ENCODE data around the gene GOLGA8N.
"Not testable (repeated sequence)": the region's sequence is repeated elsewhere in the genome, so short reads cannot be mapped to it uniquely, and the experiment has no call there.

Gene GOLGA8N

DNA sequence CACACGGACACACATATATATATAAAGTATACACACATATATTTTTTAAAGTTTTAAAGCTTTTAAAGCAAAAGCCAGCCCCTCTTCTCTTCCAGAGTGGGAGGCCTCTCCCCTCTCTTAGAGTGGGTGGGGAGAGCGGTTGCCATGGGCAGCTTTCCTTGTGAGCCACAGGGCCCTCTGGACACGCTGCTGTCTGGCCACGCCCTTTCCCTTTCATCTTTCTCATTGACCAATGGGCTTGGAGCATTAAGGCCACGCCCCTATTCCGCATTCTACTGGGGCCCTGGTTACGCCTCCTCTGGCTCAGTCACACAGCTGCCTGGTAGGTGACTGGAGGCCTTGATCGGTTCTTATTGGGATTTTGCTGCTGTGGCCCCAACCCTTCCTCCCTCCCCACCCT lies at the start of gene GOLGA8N:
GOLGA8N (plus strand) TSS at position 306 of the 400 bp plus-strand sequence.
- not testable (repeated sequence) for DNase-seq

GRCh38 chr15:32543456-32543855 lies 49.8 kb upstream of the GOLGA8N start:
- DNase-seq: not testable (repeated sequence)

DNA sequence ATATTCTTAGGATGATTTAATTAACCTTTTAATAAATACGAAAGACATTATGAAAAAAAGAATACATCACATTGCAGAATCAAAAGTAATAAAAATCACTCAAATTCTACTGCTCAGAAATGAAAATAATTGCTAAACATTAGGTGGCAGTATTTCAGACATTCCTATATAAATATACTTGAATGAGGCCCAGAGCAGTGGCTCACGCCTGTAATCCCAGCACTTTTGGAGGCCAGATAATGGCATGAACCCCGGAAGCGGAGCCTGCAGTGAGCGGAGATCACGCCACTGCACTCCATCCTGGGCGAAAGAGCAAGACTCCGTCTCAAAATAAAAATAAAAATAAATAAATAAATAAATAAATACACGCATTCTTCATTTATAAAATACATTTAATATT lies 48.1 kb upstream of the GOLGA8N start:
- DNase-seq: not testable (repeated sequence)

- not testable (repeated sequence) for DNase-seq
Observed at GRCh38 chr15:32554587-32554986, 38.7 kb upstream of the GOLGA8N start.

DNA sequence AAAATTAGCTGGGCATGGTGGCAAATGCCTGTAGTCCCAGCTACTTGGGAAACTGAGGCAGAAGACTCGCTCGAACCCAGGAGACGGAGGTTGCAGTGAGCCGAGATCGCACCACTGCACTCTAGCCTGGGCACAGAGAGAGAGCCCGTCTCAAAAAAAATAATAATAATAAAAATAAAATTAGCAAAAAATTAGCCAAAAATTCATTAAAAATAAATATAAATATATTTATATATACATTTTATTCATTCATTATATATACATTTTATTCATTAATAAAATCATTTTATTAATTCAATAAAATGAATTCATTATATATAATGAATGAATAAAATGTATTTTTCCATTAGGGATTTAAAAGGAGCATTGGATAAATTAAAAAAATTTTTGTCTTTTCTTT lies 31.1 kb upstream of the GOLGA8N start:
- not testable (repeated sequence) for DNase-seq

GRCh38 chr15:32568988-32569387 lies 24.3 kb upstream of the GOLGA8N start:
- not testable (repeated sequence) for DNase-seq

GRCh38 chr15:32578482-32578881 lies 14.8 kb upstream of the GOLGA8N start:
- DNase-seq: not testable (repeated sequence)

- DNase-seq: peak; percentile 3
Observed at GRCh38 chr15:32585844-32586243, 7.4 kb upstream of the GOLGA8N start.

DNA sequence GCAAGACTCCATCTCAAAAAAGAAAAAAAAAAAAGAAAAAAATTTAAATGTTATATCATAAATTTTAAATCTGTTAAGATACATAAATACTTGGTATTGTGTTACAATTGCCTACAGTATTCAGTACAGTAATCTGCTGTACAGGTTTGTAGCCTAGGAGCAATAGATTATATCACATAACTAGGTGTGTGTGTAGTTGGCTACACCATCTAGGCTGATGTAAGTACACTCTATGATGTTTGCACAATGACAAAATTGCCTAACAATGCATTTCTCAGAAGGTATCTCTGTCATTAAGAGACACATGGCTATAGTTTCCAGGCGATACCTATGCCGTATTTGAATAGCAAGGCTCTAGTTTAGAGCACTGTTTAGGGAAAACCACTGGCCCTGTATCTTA lies 16.3 kb downstream of the GOLGA8N start:
- not testable (repeated sequence) for DNase-seq

DNA sequence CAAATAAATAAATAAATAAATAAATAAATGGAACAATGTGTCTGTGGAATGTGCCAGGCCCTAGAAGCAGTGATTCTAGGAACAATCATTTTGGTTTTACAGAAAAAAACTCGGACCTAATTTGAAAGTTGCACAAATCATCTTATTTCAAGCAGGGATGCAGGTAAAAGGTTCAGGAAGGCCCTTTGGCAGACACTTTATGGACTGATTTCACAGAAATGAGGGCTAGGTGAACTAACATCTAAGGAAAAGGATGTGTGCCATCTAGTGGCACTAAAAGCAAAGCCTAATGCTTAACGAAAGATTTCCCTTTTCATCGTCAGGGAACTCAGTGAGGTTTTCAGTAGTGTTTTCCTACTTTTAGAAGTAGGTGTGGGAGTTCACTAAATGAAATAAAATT lies 17.5 kb downstream of the GOLGA8N start:
- peak; percentile 59 for DNase-seq

GRCh38 chr15:32614712-32615050 lies 21.4 kb downstream of the GOLGA8N start:
- DNase-seq: not testable (repeated sequence)

GRCh38 chr15:32615051-32615870 lies 22.0 kb downstream of the GOLGA8N start, which contains the start of gene ARHGAP11A:
ARHGAP11A (plus strand) TSS chr15:32615504; CDS start chr15:32616212, 708 bp downstream.
- DNase-seq: peak; percentile 96

- peak; percentile 27 for DNase-seq
Observed at GRCh38 chr15:32615871-32616426, 22.7 kb downstream of the GOLGA8N start.

DNA sequence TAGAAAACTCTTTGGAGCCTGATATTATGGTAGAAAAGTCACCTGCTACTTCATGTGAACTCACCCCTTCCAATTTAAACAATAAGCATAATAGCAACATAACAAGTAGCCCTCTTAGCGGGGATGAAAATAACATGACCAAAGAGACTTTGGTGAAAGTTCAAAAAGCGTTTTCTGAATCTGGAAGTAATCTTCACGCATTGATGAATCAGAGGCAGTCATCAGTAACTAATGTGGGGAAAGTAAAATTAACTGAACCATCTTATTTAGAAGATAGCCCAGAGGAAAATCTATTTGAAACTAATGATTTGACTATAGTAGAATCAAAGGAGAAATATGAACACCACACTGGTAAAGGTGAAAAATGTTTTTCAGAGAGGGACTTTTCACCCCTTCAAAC lies 43.2 kb downstream of the GOLGA8N start:
- no peak for DNase-seq

DNA sequence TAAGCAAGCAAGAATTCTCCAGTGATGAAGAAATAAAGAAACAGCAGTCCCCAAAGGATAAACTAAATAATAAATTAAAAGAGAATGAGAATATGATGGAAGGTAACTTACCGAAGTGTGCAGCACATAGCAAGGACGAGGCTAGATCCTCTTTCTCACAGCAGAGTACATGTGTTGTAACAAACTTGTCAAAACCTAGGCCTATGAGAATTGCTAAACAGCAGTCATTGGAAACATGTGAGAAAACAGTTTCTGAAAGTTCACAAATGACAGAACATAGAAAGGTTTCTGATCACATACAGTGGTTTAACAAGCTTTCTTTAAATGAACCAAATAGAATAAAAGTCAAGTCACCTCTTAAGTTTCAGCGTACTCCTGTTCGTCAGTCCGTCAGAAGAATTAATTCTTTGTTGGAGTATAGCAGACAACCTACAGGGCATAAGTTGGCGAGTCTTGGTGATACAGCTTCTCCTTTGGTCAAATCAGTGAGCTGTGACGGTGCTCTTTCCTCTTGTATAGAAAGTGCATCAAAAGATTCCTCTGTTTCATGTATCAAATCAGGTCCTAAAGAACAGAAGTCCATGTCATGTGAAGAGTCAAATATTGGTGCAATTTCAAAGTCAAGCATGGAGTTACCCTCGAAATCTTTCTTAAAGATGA lies 43.8 kb downstream of the GOLGA8N start:
- DNase-seq: no peak

GRCh38 chr15:32637704-32638103 lies 44.4 kb downstream of the GOLGA8N start:
- DNase-seq: no peak

DNA sequence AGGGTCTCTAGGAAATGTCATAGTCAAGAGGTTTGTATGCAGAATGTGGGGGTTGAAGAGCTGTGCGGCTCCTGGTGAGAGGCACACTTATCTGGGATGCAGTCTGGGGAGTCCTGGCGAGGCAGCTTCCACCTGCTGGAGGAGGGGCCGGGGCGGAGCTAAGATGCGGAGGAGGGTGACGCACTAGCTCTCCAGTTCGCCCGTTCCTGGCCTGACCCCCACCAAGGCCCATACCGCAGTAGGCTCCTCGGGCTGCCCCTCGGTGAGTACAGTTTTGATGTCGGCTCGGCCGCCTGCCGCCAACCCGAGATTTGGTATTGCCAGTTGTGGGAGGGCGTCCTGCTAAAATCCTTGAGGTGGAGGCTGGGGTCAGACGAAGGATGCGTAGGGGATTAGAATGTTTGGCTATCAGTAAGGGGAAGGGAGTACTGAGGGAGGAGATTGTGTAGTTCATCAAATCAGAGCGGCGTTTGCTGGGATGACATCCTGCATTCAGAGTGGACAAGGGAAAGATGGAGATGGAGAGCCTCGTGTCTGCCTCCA lies 48.3 kb downstream of the GOLGA8N start, which contains the start of gene SCG5:
SCG5 (plus strand) TSS at position 194 of the 543 bp plus-strand sequence. CDS start 1,883 bp downstream, outside the sequence.
- DNase-seq: peak; percentile 32

GRCh38 chr15:32642667-32643435 lies 49.6 kb downstream of the GOLGA8N start:
- no peak for DNase-seq

DNA sequence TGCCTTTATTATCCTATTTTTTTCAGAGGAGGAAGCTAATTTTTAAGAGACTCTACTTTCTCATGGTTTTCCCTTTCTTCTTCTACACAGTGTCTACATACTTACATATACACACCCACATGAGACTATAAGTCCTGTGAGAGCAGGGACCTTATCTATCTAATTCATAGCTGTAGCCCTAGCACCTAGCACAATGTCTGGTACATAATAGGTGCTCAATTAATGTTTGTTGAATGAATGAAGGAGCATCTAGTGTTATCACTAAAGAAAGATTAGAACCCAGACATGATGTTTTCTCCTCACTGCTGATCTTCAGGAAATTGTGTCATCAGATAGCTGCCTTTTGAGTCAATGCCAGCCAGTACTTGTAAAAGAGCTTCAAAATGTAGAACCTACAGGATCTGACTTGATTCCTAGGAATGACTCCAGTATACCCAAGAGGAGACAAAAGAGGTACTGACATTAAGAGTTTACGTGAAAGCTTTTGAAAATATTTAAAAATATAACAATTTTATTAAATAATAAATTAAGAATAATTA lies 50.7 kb downstream of the GOLGA8N start:
- DNase-seq: no peak

DNA sequence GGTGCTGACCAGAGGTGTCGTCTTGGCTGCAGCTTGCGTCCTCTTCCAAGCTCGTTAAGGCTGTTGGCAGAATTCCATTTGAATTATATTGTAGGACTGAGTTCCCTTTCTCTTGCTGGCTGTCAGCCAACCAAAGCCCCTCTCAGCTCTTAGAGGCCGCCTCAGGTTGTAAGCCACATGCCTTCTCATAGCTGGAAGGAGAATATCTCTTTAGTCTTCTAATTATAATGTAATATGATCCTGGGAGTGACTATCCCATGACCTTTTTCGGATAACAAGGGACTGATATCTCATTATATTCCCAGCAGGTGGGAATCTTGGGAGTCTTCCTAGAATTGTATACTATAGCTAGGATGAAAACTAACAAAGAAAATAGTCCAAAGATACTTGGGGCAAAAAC lies 53.0 kb downstream of the GOLGA8N start:
- DNase-seq: no peak

DNA sequence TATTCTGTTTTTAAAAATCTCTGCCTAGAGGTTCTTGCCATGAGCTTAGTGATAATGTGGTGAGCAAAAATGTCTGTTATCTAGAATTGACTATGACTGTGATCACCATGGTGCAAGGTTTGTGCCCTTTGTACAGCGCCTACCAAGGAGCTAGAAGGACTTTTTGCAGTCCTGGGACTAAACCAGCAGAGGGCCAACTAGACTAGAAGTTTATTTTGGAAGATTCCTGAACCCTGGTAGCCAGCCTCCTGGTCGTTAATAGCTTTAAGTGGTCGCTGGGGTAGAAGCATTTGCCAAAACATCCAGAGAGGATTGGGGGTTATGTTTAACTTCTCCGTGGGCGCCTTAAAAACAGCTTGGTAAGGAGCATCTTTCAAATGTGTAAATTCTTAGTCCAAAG lies 56.1 kb downstream of the GOLGA8N start:
- peak; percentile 64 for DNase-seq

DNA sequence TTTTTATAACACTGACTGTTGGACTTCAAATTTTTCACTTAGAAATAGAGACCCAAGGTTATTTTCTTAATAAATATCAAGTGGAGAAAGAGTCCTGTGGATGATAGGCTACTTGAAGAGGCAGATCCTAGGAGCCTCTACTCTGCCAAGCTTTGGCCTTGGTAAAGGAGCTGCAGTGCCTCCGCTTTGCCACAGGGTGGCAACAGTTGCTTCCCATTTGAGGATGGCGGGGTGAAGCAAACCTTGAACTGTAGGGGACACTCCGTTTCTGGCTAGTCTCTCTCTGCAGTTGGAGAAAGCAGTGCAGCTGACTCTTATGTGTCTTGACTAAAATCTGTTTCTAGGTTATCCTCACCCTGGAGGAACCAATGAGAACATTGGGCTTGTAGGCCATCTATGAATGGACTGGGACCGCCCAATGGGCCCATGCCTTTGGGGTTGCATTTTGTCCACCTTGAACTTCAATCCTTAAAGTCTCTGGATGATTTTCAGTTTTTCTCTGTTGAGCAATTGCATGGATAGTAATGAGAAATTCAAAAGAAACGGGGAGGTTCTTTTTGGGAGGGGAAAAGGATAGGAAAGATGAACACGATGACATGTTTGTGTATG lies 58.1 kb downstream of the GOLGA8N start:
- DNase-seq: peak; percentile 86

All from hematopoietic multipotent progenitor cell treated with erythropoietin and hydrocortisone succinate and interleukin-3 and kit ligand, for 6 days (in vitro differentiated cells).